Posterior vena cava (tissue), 2 donors: ENCODE data around the gene ARHGEF11. TPM values are rescaled to one million over a fixed set of nuclear protein-coding genes. Genes with fewer than 3 reads are reported as not detected.
"Not testable (repeated sequence)": the region's sequence is repeated elsewhere in the genome, so short reads cannot be mapped to it uniquely, and the experiment has no call there.

Experiments used
- DNase-seq: peaks from one replicate; pipeline ENCODE4 v3.0.0-alpha.2; 2020; ENCODE audit warnings: low spot score
- intact Hi-C, 2 donors: fragments of 100-400 bp; cut with DNase I; formaldehyde crosslinking; loops; one replicate each; pipeline versions ENCODE4 v1.14.1 to v1.14.2; 2022 to 2023
- total RNA-seq, 2 donors: library from RNA; stranded (reverse); fragmentation: NEBNext Ultra II Directional; extraction: Animal tissue kit (Norgen Biotek cat#: 25700); gene quantifications; one replicate each; pipeline ENCODE4 v1.2.1, GENCODE V29; 2021
- donor health status: DM: yes; HTN: yes; CAD: no.
- donor health status: DM: yes; HTN: yes; CAD: no.

ARHGEF11 gene
- total RNA-seq, 2 donors from 2014 or later = 28.8 to 32.2 TPM

DNA sequence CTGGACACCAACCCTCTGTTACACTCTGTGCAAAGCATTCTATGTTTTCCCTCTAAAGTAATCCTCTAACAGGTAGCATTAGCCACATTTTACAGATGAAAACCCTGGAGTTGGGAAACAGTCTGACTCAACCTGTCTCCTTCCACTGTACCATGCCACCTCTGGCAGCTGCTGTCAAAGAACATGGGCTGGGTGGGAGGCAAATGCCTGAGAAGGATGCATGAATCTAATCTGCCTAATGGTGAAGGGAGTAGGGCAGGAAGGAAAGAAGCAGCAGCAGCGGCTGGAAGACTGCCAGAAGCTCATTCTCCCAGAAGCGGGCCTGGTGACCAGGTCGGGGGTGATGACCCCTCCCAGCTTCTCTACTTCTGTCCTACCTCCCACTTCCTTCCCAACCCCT, 103.4 kb downstream of the ARHGEF11 start:
- intact Hi-C loops = no loop called here

DNA sequence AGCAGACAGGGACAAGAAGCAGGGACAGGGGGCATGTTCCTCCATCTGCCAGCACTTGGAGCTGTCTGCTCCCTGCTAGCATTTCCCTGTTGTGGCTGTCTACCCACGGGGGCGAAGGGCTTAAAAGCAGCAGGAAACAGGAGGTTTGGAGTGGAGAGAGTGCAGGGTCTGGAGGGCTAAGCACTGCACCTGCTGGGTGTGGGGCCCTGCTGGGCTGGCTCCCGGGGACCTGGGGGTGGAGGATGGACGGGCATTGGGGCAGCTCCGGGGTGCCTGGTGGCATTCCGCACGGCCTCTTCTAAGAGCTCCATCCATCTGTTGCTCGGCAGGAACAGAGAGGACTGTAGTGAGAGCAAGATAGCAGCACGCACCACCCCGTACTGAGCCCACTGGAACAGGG, 103.9 kb downstream of the ARHGEF11 start:
- peak; percentile 76 for DNase-seq
- intact Hi-C loops = no loop called here

More for the DNA sequence above, 103.4 kb downstream of the ARHGEF11 start:
- DNase-seq = peak; percentile 55

DNA sequence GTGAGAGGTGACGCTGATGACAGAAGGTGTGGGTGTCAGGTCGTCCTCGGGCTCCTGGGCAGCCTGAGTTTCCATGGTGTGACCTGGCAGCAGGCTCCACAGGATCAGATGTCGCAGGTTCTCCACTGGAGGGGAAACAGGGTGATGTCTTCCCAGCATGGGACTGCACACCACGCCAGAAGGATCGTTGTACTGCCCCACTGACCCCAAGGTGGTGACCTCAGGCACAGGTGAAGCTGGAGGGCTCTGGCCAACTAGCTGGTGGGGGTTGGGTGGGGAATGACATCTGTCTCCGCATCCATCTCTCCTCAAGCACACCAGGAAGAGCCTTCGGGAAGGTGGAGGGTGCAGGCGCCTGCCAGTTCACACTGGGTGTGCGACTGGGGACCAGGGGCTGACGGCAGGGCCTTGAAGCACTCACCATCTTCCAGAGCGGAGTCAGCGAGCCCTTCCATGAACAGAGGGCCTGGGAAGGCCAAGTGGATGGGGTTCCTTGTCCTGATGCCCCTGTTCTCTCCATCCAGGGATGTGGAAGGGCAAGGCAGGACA, 105.7 kb downstream of the ARHGEF11 start:
- intact Hi-C loops = no loop called here
- DNase-seq = peak; percentile 76

GRCh38 chr1:156938813-156939212, 106.7 kb downstream of the ARHGEF11 start:
- DNase-seq = peak; percentile 62

DNA sequence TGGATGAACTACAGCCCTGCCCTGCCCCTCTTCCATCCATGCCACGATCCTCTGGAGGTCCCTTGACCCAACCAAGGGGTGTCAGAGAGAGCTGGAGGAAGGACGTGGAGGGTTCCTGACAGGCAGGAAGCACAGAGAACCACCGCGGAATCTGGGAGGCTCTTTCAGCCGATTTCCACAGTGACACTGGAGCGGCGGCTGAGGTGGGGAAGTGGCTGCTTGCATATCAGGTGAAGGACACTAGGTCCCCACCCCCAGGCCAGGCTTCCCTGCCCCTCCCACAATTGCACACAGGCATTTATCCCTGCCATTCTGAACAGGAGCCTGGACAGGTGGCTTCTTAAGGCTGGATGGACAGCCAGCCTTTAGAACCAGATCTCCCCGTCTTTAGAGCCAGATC, 107.7 kb downstream of the ARHGEF11 start:
- intact Hi-C loops = no loop called here
- DNase-seq = peak; percentile 79

More at GRCh38 chr1:156938813-156939212, 106.7 kb downstream of the ARHGEF11 start:
- intact Hi-C loops = no loop called here

DNA sequence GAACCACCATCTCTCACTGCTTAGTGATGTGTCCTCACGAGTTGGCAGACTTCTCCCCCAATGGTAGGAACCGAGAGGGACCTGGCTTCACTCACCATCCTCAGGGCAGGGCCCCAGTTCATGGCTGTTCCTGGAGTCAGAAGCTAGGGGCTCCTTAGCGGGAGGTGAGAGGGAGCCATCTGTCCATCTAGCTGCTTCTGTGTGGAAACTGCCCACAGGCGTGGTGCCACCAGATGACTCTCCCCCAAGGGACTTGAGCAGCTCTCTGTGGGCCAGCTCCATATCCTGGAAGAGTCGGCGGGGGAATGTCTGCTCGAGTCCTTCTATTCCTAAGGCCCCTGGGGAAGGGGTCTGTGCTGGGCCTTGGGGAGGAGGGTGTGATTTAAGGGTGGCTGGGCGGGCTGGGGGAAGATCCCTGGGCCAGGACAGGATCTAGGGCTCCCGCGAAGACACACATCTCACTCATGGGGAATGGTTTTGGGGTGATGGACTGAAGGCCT, 108.8 kb downstream of the ARHGEF11 start:
- intact Hi-C loops = no loop called here
- DNase-seq = peak; percentile 49

- intact Hi-C loops = no loop called here
Observed at GRCh38 chr1:156936191-156936590, 109.4 kb downstream of the ARHGEF11 start.

GRCh38 chr1:156935505-156936128, 109.9 kb downstream of the ARHGEF11 start:
- peak; percentile 66 for DNase-seq
- intact Hi-C loops = no loop called here

More at GRCh38 chr1:156936191-156936590, 109.4 kb downstream of the ARHGEF11 start:
- DNase-seq = peak; percentile 57

GRCh38 chr1:156933136-156933535, 112.4 kb downstream of the ARHGEF11 start:
- DNase-seq = peak; percentile 35
- intact Hi-C loops = no loop called here

GRCh38 chr1:156931974-156932710, 113.4 kb downstream of the ARHGEF11 start:
- intact Hi-C loops = no loop called here
- DNase-seq = peak; percentile 66

DNA sequence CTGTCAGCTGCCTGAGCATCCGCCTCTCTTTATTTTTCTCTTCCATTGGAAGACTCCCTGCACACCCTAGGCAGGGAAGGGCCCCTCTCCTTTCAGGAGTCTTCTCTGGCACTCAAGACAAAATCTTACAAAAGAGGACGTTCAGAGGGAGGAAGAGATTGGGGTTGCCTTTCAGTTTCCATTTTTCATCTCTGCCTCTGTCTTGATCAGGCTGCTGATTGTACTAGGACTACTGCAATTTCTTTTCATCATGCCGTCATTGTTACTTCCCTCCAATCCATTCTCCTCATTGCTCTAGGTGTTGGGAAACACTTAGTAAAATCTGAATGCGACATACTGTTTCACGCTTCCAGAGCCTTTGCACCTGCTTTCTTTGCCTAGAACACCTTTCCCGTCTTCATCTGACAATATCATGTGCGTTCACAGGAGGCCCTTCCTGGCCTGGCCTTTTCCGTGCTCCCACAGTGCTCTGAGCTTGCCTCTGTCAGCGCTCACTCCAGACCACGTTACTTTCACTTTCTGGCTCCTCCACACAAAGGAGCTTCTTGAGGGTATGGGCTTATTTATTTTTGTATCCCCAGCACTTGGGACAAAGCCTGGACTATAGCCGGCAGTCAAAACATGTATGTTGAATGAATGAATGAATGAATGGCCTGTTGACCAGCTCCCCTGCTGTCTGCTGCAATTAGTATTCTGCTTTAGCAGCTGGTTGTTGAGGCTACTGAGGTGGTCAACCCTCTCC, 114.2 kb downstream of the ARHGEF11 start:
- intact Hi-C loops = no loop called here

GRCh38 chr1:156930483-156930882, 115.1 kb downstream of the ARHGEF11 start:
- intact Hi-C loops = no loop called here
- peak; percentile 49 for DNase-seq

More for the DNA sequence above, 114.2 kb downstream of the ARHGEF11 start:
- peak; percentile 68 for DNase-seq

- intact Hi-C loops = no loop called here
- peak; percentile 63 for DNase-seq
Observed at GRCh38 chr1:156929596-156930238, 115.8 kb downstream of the ARHGEF11 start.

GRCh38 chr1:156928043-156928602, 117.4 kb downstream of the ARHGEF11 start:
- intact Hi-C loops = no loop called here
- DNase-seq = no peak

DNA sequence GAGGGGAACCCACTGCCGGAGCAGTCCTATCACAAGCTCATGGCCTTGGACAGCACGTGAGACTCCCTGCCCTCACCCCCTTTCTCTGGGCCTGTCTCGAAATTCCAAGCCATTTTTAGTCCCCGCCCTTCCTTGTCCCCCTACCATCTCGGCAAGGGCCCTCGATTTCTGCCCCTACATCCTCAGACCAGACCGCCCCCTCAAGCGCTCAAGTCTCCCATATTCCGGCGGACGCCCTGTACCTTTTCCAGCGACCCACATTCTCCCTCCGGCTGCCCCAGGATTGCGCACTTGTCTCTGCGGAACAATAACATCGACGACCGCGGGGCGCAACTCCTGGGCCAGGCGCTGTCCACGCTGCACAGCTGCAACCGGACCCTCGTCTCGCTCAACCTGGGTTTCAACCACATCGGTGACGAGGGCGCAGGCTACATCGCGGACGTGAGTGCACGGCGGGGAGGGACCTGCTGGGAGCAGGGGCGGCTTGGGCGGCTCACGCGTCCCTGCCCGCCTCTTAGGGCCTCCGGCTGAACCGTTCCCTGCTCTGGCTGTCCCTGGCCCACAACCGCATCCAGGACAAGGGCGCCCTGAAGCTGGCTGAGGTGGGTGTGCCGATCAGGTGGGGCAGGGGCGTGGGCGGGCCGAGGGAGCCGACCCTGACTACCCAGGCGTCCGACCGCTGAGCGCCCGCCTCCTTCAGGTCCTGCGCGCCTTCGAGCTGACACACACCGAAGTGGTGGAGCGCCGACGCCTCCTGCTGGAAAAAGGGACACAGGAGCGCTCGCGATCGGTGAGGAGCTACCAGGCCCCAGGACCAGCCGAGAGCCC, 118.1 kb downstream of the ARHGEF11 start:
- intact Hi-C loops = no loop called here
- DNase-seq = peak; percentile 91

GRCh38 chr1:156926695-156927094, 118.8 kb downstream of the ARHGEF11 start:
- DNase-seq, intact Hi-C loops: not testable (repeated sequence)

DNA sequence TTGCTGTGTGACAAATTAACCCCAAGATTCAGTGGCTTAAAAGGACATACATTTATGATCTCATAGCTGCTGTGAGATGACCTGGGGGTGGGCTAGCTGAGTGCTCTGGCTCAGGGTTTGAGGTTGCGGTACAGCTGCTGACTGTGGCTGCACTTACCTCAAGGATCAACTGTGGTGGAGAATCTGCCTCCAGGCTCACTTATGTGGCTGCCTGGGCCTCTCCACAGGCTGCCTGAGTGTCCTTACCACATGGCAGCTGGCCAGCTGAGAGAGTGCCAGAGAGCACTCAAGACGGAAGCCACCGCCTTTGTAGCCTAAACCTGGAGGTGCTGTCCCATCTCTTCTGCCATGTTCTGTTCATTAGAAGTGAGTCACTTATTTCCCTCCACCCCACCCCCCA, 119.4 kb downstream of the ARHGEF11 start:
- no peak for DNase-seq
- intact Hi-C loops = no loop called here
